Measurements from ENCODE around the gene NTM. TPM values are rescaled to one million over a fixed set of nuclear protein-coding genes. Genes with fewer than 3 reads are reported as not detected.

Gene NTM
- polyA plus RNA-seq, 1 donor from 2014 or later: 39.4 TPM

GRCh38 chr11:131626788-131627187, 256.4 kb downstream of the NTM start:
- Histone ChIP-seq H3K36me3 (ENCODE audit: insufficient read depth, low read length) (no peaks in the 10 kb centered on the region), H2AFZ (ENCODE audit: low read depth, low read length) (no peak overlapping the region), H3K9ac (ENCODE audit: low read length) (no peak overlapping the region), H3K27ac (ENCODE audit: low read length) (peak overlapping the region; percentile 21), H3F3A (ENCODE audit: insufficient read depth, low read length, poor library complexity, severe bottlenecking) (no peaks in the 10 kb centered on the region), H3K9me2 (ENCODE audit: insufficient read depth, low read length) (no peaks in the 10 kb centered on the region), H3K9me3 (ENCODE audit: low read length) (no peaks in the 10 kb centered on the region), H3K79me2 (replicated peaks; ENCODE audit: insufficient read depth, low read length) (no peaks in the 10 kb centered on the region), H3K27me3 (ENCODE audit: insufficient read depth, low read depth, low read length) (no peaks in the 10 kb centered on the region), H3K4me2 (ENCODE audit: low read length) (no peak overlapping the region), H3K4me3 (ENCODE audit: low read length) (no peak overlapping the region), H4K20me1 (ENCODE audit: insufficient read depth) (no peaks in the 10 kb centered on the region)
- no peak for TF ChIP-seq TAF1 (IDR thresholded peaks at IDR 0.05; ENCODE audit: low read depth)
- no peak for TF ChIP-seq SMC3 (conservative IDR thresholded peaks at IDR 0.05; ENCODE audit: poor library complexity)

DNA sequence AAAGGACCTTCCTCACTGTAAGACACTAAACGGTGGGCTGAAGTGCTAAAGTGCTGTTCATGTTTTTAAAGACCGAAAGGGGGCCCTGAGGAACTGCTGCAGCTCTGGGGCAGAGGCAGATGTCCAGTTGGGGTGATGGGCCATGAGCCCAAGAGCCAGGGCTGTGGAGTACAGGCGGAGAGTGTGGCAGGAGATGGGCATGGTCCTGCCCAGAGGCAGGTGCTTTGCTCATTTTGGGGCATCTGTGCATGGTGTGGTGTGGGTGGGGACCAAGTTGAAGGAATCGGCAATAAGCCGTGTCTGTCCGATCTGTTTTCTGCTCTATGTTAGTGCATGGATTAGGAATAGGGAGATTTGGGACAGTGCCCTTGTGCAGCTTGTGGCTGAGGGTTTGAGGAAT, 258.3 kb downstream of the NTM start:
- H3K9me2 ChIP-seq (ENCODE audit: insufficient read depth, low read length): no peaks in the 10 kb centered on the region
- H3F3A ChIP-seq (ENCODE audit: insufficient read depth, low read length, poor library complexity, severe bottlenecking): no peaks in the 10 kb centered on the region
- H2AFZ ChIP-seq (ENCODE audit: low read depth, low read length): no peak overlapping the region
- no peak for TF ChIP-seq TAF1 (IDR thresholded peaks at IDR 0.05; ENCODE audit: low read depth)
- TF ChIP-seq EZH2 (IDR thresholded peaks at IDR 0.05; ENCODE audit: borderline replicate concordance, insufficient read depth, low read length, poor library complexity, severe bottlenecking): no peak
- no peak for TF ChIP-seq REST (IDR thresholded peaks at IDR 0.05; ENCODE audit: borderline replicate concordance)
- no peak for TF ChIP-seq MXI1 (conservative IDR thresholded peaks at IDR 0.05; ENCODE audit: poor library complexity, severe bottlenecking)
- no peak for TF ChIP-seq RAD21 (conservative IDR thresholded peaks at IDR 0.05)
- TF ChIP-seq CTCF (IDR thresholded peaks at IDR 0.05; ENCODE audit: poor library complexity, severe bottlenecking): no peak
- no peak for TF ChIP-seq EP300 (conservative IDR thresholded peaks at IDR 0.05; ENCODE audit: poor library complexity, severe bottlenecking)
- no peak for TF ChIP-seq SMC3 (conservative IDR thresholded peaks at IDR 0.05; ENCODE audit: poor library complexity)
- no peak for TF ChIP-seq POLR2AphosphoS5 (IDR thresholded peaks at IDR 0.05)
- H4K20me1 ChIP-seq (ENCODE audit: insufficient read depth): no peaks in the 10 kb centered on the region
- H3K79me2 ChIP-seq (replicated peaks; ENCODE audit: insufficient read depth, low read length): no peaks in the 10 kb centered on the region
- H3K9me3 ChIP-seq (ENCODE audit: low read length): no peaks in the 10 kb centered on the region
- H3K27ac ChIP-seq (ENCODE audit: low read length): no peak overlapping the region
- no peaks in the 10 kb centered on the region for H3K36me3 ChIP-seq (ENCODE audit: insufficient read depth, low read length)
- no peak overlapping the region for H3K9ac ChIP-seq (ENCODE audit: low read length)
- no peak overlapping the region for H3K4me3 ChIP-seq (ENCODE audit: low read length)
- H3K4me2 ChIP-seq (ENCODE audit: low read length): no peak overlapping the region
- no peaks in the 10 kb centered on the region for H3K27me3 ChIP-seq (ENCODE audit: insufficient read depth, low read depth, low read length)

Data from neural cell (in vitro differentiated cells).